ENCODE data around the gene SUGCT.

Gene SUGCT

DNA sequence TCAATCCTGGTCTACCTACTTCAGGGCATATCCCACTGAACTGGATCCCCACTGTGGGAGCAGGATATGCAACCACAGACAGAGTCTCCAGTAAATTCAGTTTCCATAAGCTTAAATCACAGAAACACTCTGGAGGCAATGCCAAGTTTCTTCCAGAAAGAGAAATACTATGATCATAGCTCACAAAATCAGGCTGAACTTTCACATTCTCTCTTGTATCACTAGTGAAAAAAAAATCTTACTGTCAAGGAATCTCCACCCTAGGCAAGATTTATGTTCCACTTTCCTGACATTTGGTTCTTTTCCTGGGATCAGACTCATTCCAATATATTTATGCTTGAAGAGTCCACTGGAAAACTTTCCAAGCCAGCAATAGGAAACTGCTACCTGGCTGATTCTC, 749.0 kb downstream of the SUGCT start:
- Histone ChIP-seq H3K27ac (no peak overlapping the region), H3K4me3 (no peak overlapping the region)
- DNase-seq (ENCODE audit: low spot score) = no peak
- TF ChIP-seq, protein P1, sequence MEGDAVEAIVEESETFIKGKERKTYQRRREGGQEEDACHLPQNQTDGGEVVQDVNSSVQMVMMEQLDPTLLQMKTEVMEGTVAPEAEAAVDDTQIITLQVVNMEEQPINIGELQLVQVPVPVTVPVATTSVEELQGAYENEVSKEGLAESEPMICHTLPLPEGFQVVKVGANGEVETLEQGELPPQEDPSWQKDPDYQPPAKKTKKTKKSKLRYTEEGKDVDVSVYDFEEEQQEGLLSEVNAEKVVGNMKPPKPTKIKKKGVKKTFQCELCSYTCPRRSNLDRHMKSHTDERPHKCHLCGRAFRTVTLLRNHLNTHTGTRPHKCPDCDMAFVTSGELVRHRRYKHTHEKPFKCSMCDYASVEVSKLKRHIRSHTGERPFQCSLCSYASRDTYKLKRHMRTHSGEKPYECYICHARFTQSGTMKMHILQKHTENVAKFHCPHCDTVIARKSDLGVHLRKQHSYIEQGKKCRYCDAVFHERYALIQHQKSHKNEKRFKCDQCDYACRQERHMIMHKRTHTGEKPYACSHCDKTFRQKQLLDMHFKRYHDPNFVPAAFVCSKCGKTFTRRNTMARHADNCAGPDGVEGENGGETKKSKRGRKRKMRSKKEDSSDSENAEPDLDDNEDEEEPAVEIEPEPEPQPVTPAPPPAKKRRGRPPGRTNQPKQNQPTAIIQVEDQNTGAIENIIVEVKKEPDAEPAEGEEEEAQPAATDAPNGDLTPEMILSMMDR (IDR thresholded peaks at IDR 0.05) = no peak

GRCh38 chr7:40884241-40884640, 749.4 kb downstream of the SUGCT start:
- no peak for DNase-seq (ENCODE audit: low spot score)
- Histone ChIP-seq H3K4me3 (no peak overlapping the region), H3K27ac (no peak overlapping the region)
- TF ChIP-seq, protein P1 (IDR thresholded peaks at IDR 0.05) = no peak

DNA sequence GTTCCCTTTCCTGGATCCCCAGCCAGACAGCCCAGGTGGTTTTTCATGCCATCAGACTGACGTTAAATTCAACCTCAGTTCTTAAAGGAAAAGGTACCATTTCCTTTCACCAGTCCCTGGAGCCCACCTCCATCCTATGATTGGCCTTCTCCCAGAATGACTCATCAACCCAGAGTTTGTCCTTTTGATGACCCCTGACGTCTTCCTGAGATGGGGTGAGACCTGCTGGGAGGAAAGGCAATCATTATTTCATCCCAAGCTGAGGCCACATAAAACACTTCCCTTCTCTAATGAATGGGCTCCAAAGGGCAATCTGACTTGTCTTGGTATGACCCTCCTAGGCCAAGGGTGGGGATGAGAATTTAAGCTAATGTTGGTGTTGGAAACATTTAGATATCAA, 750.7 kb downstream of the SUGCT start:
- TF ChIP-seq, protein P1 (IDR thresholded peaks at IDR 0.05) = no peak
- no peak overlapping the region for H3K4me3 ChIP-seq

GRCh38 chr7:40887099-40887498, 752.3 kb downstream of the SUGCT start:
- no peak for DNase-seq (ENCODE audit: low spot score)
- Histone ChIP-seq H3K27ac (no peak overlapping the region), H3K4me3 (no peak overlapping the region)
- TF ChIP-seq, protein P1 (IDR thresholded peaks at IDR 0.05) = no peak

More for the DNA sequence above, 750.7 kb downstream of the SUGCT start:
- H3K27ac ChIP-seq = no peak overlapping the region
- no peak for DNase-seq (ENCODE audit: low spot score)

DNA sequence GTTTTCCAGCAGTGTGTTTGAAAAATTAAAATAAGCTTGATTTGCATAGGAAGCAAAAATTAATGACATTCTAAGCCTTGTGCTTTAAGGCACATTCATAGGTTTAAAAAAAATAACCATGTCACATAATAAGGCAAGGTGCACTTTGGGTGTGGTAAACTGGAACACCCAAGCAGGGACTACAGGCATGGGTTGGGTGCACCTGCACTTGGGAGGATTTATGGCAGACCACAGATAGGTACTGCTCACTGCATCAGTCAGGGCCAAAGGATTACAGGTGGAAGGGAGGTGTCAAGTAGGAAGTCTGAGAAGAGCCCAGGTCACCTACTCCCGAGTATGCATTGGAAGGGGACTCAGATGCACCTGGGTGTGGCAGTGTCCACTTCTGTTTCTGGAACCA, 753.7 kb downstream of the SUGCT start:
- H3K27ac ChIP-seq = peak overlapping the region in 1 of 2 donors; percentile 11
- DNase-seq (ENCODE audit: low spot score) = no peak
- no peak overlapping the region for H3K4me3 ChIP-seq
- TF ChIP-seq, protein P1 (IDR thresholded peaks at IDR 0.05) = no peak

- TF ChIP-seq, protein P1 (IDR thresholded peaks at IDR 0.05) = no peak
- peak overlapping the region; percentile 22 for H3K4me3 ChIP-seq
- DNase-seq (ENCODE audit: low spot score) = no peak
- H3K27ac ChIP-seq = peak overlapping the region in 1 of 2 donors; percentile 11
Observed at GRCh38 chr7:40889099-40889498, 754.3 kb downstream of the SUGCT start.

GRCh38 chr7:40889539-40889938, 754.7 kb downstream of the SUGCT start:
- DNase-seq (ENCODE audit: low spot score) = no peak
- Histone ChIP-seq H3K4me3 (no peak overlapping the region), H3K27ac (no peak overlapping the region)
- TF ChIP-seq, protein P1 (IDR thresholded peaks at IDR 0.05) = no peak

Data from coronary artery (tissue), 2 donors.